ENCODE data around the gene MSRB1. TPM values are rescaled to one million over a fixed set of nuclear protein-coding genes. Genes with fewer than 3 reads are reported as not detected.

Gene MSRB1
- 6.7 and 11.7 TPM in 2 replicates for total RNA-seq

GRCh38 chr16:1942810-1943726, at the start of gene MSRB1:
TSS of gene MSRB1 (minus strand) at chr16:1943199. CDS start at chr16:1943156, 43 bp downstream.

DNA sequence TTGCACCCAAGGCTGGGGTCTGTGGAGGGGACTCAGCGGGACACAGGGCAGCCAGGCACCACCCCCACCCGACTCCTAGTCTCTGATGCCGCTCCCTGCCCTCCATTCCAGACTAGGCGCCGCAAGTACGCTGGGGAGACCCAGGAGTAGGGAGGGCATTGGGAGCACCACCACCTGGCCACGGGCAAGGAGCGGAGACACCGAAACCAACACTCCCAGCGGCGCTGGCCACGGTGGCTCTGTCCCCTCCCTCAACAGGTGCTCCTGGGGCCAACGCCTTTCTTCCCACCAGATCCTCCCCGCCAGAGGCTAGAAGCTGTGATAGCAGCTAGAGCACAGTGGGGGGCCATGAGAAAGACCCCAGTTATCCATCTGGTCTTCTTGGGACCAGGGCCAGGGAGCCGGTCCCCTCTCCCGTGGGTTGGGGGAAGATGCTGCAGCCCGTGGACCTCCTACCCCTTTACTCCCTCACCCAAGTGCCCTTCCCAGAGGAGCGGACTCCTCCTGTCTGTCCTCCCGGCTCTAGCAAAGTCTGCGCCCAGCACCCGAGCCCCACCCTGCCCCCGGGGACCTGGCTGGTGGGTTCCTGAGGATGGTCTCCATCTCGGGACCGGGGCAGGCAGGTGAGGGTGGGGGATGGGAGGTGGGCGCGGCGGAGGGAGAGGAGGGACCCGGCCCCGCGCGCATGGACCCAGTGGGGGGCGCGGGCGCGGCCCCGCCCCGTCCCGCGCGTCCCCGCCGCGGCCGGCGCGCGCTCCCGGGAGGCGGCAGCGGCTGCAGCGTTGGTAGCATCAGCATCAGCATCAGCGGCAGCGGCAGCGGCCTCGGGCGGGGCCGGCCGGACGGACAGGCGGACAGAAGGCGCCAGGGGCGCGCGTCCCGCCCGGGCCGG, 46.5 kb upstream of the MSRB1 start, which contains the start of gene SYNGR3:
Gene SYNGR3, plus strand, starts transcription at position 762 of the 892 bp plus-strand sequence. CDS start 133 bp downstream, outside the sequence.

GRCh38 chr16:1983544-1984346, 40.7 kb upstream of the MSRB1 start, which contains the start of gene GFER:
TSS of gene GFER (plus strand) at chr16:1984193. CDS start at chr16:1984219, 26 bp downstream.

DNA sequence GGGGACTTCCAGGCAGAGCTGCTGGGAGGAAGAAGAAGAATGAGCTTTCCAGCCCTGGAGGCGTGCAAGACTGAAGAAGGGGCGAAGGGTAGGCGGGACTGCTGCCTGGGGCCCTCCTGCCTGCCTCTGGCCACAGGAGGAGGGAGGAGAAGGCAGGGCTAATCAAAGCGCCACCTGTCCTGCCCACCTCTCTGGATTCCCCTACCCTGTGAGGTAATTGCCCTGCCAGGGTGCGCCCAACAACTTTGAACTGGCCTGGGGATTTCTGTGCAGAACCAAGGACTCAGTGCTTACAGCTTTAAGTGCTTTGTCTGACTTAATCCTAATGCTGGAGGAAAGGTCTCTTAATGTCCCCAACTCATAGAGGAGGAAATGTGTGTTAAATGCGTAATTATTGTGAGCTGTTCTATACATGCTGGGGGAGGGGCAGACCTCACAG, 38.4 kb upstream of the MSRB1 start, which contains the start of gene NOXO1:
Gene NOXO1, minus strand, starts transcription at position 72 of the 439 bp plus-strand sequence. CDS start 290 bp downstream, outside the sequence.

DNA sequence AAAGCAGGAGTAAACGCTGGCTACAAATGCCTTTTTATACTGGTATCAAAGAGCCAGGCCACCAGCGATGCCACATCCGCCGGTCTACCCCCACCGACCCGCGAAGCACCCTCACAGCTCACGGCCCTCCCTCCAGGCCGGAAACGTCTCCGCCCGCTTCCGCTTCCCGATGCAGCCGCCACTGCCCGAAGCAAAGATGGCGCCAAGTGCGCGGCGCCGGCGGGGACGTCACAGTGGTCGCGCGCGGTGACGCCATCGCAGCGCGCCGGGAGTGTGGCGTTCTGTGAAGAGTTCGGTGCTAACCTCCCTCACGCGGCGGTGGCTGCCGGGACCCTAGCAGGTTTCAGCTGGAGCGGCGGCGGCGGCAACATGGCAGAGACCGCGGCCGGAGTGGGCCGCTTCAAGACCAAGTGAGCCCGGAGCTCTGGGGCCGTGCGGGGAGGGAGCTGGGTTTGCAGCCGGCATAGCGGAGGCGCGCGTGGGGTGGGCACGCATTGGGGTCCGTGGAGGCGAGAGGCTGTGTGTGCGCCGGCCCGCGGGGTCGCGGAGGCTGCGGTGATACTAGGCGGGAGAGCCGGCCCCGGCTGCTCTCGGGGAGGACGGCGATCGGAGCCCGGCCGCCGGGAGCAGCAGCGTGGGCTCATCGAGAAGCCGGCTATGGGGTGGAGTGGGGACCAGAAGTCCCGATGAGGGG, 28.9 kb upstream of the MSRB1 start, which contains the start of gene TBL3:
Gene TBL3, plus strand, starts transcription at position 258 of the 694 bp plus-strand sequence. Its CDS starts 112 bp downstream, at position 370.

DNA sequence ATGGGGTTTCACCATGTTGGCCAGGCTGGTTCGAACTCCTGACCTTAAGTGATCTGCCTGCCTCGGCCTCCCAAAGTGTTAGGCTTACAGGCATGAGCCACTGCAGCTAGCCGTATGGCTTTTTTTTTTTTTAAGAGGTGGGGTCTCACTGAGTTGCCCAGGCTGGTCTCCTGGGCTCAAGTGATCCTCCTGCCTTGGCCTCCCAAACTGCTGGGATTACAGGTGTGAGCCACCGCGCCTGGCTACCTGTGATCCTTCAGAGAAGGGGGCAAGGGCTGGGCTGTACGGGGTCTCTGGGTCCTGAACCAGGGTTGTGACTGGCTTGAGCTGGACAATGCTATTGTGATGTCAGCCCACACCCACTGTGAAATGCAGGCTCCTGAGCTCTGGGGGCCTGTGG, 23.5 kb upstream of the MSRB1 start, which contains the start of gene RNF151:
Gene RNF151, plus strand, starts transcription at position 397 of the 400 bp plus-strand sequence. CDS start 26 bp downstream, outside the sequence.

DNA sequence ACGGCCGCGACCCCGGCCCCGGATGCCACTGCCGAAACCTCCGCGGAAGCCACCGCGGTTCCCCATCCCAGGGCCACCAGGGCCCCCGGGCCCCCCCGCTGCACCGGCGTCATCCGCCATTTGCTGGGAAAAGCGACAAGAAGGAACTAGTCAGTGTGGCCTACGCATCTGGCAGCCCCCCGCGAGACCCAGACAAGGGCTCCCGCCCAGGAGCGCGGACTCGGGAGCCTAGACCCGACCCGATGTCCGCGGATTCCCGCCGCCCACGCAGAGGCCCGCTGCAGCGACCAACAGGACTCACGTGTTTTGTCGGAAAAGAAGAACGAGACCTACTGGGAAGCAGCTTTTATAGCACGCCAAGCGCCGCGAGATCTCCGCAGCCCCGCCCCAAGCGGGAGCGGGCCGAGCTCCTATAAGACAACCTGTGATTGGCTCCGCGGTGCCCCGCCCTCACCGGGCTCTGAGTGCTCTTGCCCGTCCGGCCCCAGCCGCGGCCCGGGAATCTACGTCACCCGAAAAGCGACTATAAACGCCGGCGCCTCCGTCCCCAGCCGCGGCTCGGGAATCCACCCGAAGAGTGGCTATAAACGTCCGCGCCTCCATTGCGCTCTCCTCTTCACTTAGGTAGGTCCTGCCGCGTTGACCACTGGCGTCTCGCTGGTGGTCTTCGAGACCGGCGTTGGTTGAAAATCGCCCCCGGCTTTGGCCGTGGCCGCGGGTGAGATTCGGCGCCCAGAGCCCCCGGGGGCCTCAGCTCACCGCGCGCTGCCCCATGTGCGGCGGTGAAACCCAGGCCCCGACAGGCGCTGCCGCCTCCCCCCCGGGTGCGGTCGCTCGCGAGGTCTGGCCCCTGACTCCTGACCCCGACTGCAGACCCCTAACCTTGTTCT, 21.8 kb upstream of the MSRB1 start, which contains the start of gene RPS2:
Gene RPS2, minus strand, starts transcription at position 321 of the 890 bp plus-strand sequence. Its CDS starts 201 bp downstream, at position 120.

GRCh38 chr16:1959269-1960039, 16.5 kb upstream of the MSRB1 start, which contains the start of gene NDUFB10:
TSS of gene NDUFB10 (plus strand) at chr16:1959538. CDS start at chr16:1959625, 87 bp downstream.

GRCh38 chr16:1918351-1919326, 24.4 kb downstream of the MSRB1 start, which contains the start of gene HS3ST6:
TSS of gene HS3ST6 (minus strand) at chr16:1918415. CDS start at chr16:1918323, 92 bp downstream.

Other genes starting within 250 kb of the MSRB1 start
- 17.7 and 26.7 TPM in 2 replicates for gene MAPK8IP3, start 237.0 kb downstream of the MSRB1 start, total RNA-seq
- gene NME3, start 171.7 kb downstream of the MSRB1 start, total RNA-seq = 69.0 and 71.8 TPM in 2 replicates
- 14.1 and 14.3 TPM in 2 replicates for gene EME2, start 170.4 kb downstream of the MSRB1 start, total RNA-seq
- 193 and 199 TPM in 2 replicates for gene MRPS34, start 170.1 kb downstream of the MSRB1 start, total RNA-seq
- 22.4 and 28.4 TPM in 2 replicates for gene SPSB3, start 160.6 kb downstream of the MSRB1 start, total RNA-seq
- 119 and 173 TPM in 2 replicates for gene NUBP2, start 160.2 kb downstream of the MSRB1 start, total RNA-seq
- not detected in 2 replicates for gene IGFALS, start 149.5 kb downstream of the MSRB1 start, total RNA-seq
- 76.1 and 79.8 TPM in 2 replicates for gene HAGH, start 116.4 kb downstream of the MSRB1 start, total RNA-seq
- 70.2 and 86.2 TPM in 2 replicates for gene FAHD1, start 116.0 kb downstream of the MSRB1 start, total RNA-seq
- gene MEIOB, start 71.0 kb downstream of the MSRB1 start, total RNA-seq = not detected in 2 replicates
- gene HS3ST6, start 24.8 kb downstream of the MSRB1 start, total RNA-seq = 1.4 and 2.7 TPM in 2 replicates
- 0.35 and 0.46 TPM in 2 replicates for gene RPL3L, start 11.5 kb upstream of the MSRB1 start, total RNA-seq
- gene NDUFB10, start 16.3 kb upstream of the MSRB1 start, total RNA-seq = 279 and 343 TPM in 2 replicates
- gene RPS2, start 21.6 kb upstream of the MSRB1 start, total RNA-seq = 3,748 and 4,325 TPM in 2 replicates
- not detected in 2 replicates for gene RNF151, start 23.7 kb upstream of the MSRB1 start, total RNA-seq
- 114 and 119 TPM in 2 replicates for gene TBL3, start 28.9 kb upstream of the MSRB1 start, total RNA-seq
- gene NOXO1, start 38.3 kb upstream of the MSRB1 start, total RNA-seq = 1.1 and 2.2 TPM in 2 replicates
- gene GFER, start 41.0 kb upstream of the MSRB1 start, total RNA-seq = 20.3 and 22.9 TPM in 2 replicates
- gene SYNGR3, start 46.8 kb upstream of the MSRB1 start, total RNA-seq = 2.1 and 5.4 TPM in 2 replicates
- 52.9 and 61.7 TPM in 2 replicates for gene ZNF598, start 66.6 kb upstream of the MSRB1 start, total RNA-seq
- 3.6 and 4.0 TPM in 2 replicates for gene NPW, start 76.6 kb upstream of the MSRB1 start, total RNA-seq
- gene NHERF2, start 83.7 kb upstream of the MSRB1 start, total RNA-seq = 24.8 and 25.5 TPM in 2 replicates
- 32.8 and 43.2 TPM in 2 replicates for gene NTHL1, start 104.6 kb upstream of the MSRB1 start, total RNA-seq
- 33.8 and 35.0 TPM in 2 replicates for gene TSC2, start 104.8 kb upstream of the MSRB1 start, total RNA-seq
- gene PKD1, start 192.7 kb upstream of the MSRB1 start, total RNA-seq = 43.3 and 71.5 TPM in 2 replicates
- 0.49 and 5.0 TPM in 2 replicates for gene RAB26, start 205.4 kb upstream of the MSRB1 start, total RNA-seq
- 58.2 and 65.4 TPM in 2 replicates for gene TRAF7, start 212.6 kb upstream of the MSRB1 start, total RNA-seq

All from airway epithelial cell (primary cell).